Activated CD4-positive, alpha-beta T cell treated with anti-CD3 and anti-CD28 coated beads, Interleukin-2, Interleukin-6, amounts not matched to agents 100 ng/mL and 50 ng/mL, durations not matched to agents 16 hours and 8 hours (primary cell): ENCODE data around the gene MMP24OS.
"Not testable (repeated sequence)": the region's sequence is repeated elsewhere in the genome, so short reads cannot be mapped to it uniquely, and the experiment has no call there.

Experiments
- DNase-seq: peaks from one replicate; pipeline ENCODE4 v3.0.0-alpha.2; 2020

MMP24OS gene

GRCh38 chr20:35277531-35278395, at the start of gene MMP24OS:
Gene MMP24OS, minus strand, starts transcription at chr20:35278122. Its CDS starts 193 bp downstream, at chr20:35277929.
- peak; percentile 96 for DNase-seq

GRCh38 chr20:35327074-35327976, 49.4 kb upstream of the MMP24OS start:
- no peak for DNase-seq

GRCh38 chr20:35326740-35327073, 48.8 kb upstream of the MMP24OS start:
- DNase-seq = no peak

GRCh38 chr20:35326021-35326739, 48.3 kb upstream of the MMP24OS start:
- no peak for DNase-seq

GRCh38 chr20:35325401-35325800, 47.5 kb upstream of the MMP24OS start:
- DNase-seq = no peak

- DNase-seq = no peak
Measured at GRCh38 chr20:35320396-35321126, 42.6 kb upstream of the MMP24OS start.

GRCh38 chr20:35319871-35320197, 41.9 kb upstream of the MMP24OS start:
- DNase-seq = no peak

- DNase-seq = no peak
Measured at GRCh38 chr20:35319192-35319870, 41.4 kb upstream of the MMP24OS start.

GRCh38 chr20:35318502-35319157, 40.7 kb upstream of the MMP24OS start:
- peak; percentile 53 for DNase-seq

- no peak for DNase-seq
Measured at GRCh38 chr20:35317416-35318210, 39.7 kb upstream of the MMP24OS start.

- DNase-seq = no peak
Measured at GRCh38 chr20:35316086-35316485, 38.2 kb upstream of the MMP24OS start.

- DNase-seq = not testable (repeated sequence)
Measured at GRCh38 chr20:35315632-35316020, 37.7 kb upstream of the MMP24OS start.

GRCh38 chr20:35314816-35315631, 37.1 kb upstream of the MMP24OS start:
- DNase-seq = peak; percentile 57

- peak; percentile 85 for DNase-seq
Measured at GRCh38 chr20:35312318-35312717, 34.4 kb upstream of the MMP24OS start.

- DNase-seq = peak; percentile 10
Measured at GRCh38 chr20:35311822-35312221, 33.9 kb upstream of the MMP24OS start.

- DNase-seq = peak; percentile 92
Measured at GRCh38 chr20:35311409-35311808, 33.5 kb upstream of the MMP24OS start.

GRCh38 chr20:35307666-35308653, 30.0 kb upstream of the MMP24OS start:
- no peak for DNase-seq

- peak; percentile 69 for DNase-seq
Measured at GRCh38 chr20:35306931-35307517, 29.1 kb upstream of the MMP24OS start.
